Liver (tissue), 9 donors: ENCODE data around the gene AP1M1. TPM values are rescaled to one million over a fixed set of nuclear protein-coding genes. Genes with fewer than 3 reads are reported as not detected.

Experiments
- DNase-seq: peaks from one replicate; pipeline ENCODE4 v3.0.0-alpha.2; 2017; ENCODE audit warnings: low spot score
- H3K27ac ChIP-seq, 2 donors: one replicate each; pipeline ENCODE4 v1.7.0; 2013; ENCODE audit warnings: inconsistent platforms in 2 of 2, low read length in 2 of 2, control low read depth in 1 of 2, low read depth in 1 of 2, mild to moderate bottlenecking in 1 of 2
- H3K27me3 ChIP-seq, 4 donors: one replicate each; pipeline versions ENCODE4 v1.6.1 to v1.7.0; 2013; ENCODE audit warnings: low read length in 3 of 4, inconsistent platforms in 1 of 4, mild to moderate bottlenecking in 1 of 4, moderate library complexity in 1 of 4; ENCODE audit not compliant: control insufficient read depth in 4 of 4, insufficient read depth in 4 of 4
- H3K36me3 ChIP-seq, 4 donors: one replicate each; pipeline versions ENCODE4 v1.6.1 to v1.7.0; 2013; ENCODE audit warnings: low read length in 3 of 4, mild to moderate bottlenecking in 3 of 4, low read depth in 1 of 4, moderate library complexity in 1 of 4; ENCODE audit not compliant: control insufficient read depth in 4 of 4, insufficient read depth in 3 of 4
- H3K4me1 ChIP-seq, 4 donors: one replicate each; pipeline versions ENCODE4 v1.6.1 to v1.7.0; 2013; ENCODE audit warnings: low read length in 3 of 4, mild to moderate bottlenecking in 3 of 4, moderate library complexity in 1 of 4; ENCODE audit not compliant: control insufficient read depth in 4 of 4, insufficient read depth in 4 of 4
- H3K4me3 ChIP-seq, 3 donors: one replicate each; pipeline versions ENCODE4 v1.6.1 to v1.7.0; 2013; ENCODE audit warnings: low read length in 3 of 3, control low read depth in 1 of 3, low read depth in 1 of 3, mild to moderate bottlenecking in 1 of 3
- H3K9ac ChIP-seq, 2 donors: one replicate each; pipeline ENCODE4 v1.7.0; 2013; ENCODE audit warnings: low read length in 2 of 2, mild to moderate bottlenecking in 2 of 2, moderate library complexity in 2 of 2, control low read depth in 1 of 2, low read depth in 1 of 2
- H3K9me3 ChIP-seq, 4 donors: one replicate each; pipeline versions ENCODE4 v1.6.1 to v1.7.0; 2013; ENCODE audit warnings: low read length in 3 of 4; ENCODE audit not compliant: control insufficient read depth in 4 of 4
- EGR1 ChIP-seq, 2 donors: IDR thresholded peaks; 2 replicates each; pipeline ENCODE4 v1.6.1; 2016 to 2018; ENCODE audit warnings: antibody characterized with exemption in 2 of 2, low read depth in 2 of 2
- FOXA1 ChIP-seq: IDR thresholded peaks from 2 replicates; pipeline ENCODE4 v1.6.1; 2016; ENCODE audit warnings: antibody characterized with exemption
- GABPA ChIP-seq, 2 donors: IDR thresholded peaks in 1 of 2; conservative IDR thresholded peaks in 1 of 2; 2 replicates each; pipeline ENCODE4 v1.6.1; 2016; ENCODE audit warnings: antibody characterized with exemption in 2 of 2, mild to moderate bottlenecking in 1 of 2, moderate library complexity in 1 of 2
- HNF4A ChIP-seq, 2 donors: conservative IDR thresholded peaks; 2 replicates each; pipeline ENCODE4 v1.6.1; 2016; ENCODE audit warnings: antibody characterized with exemption in 2 of 2, mild to moderate bottlenecking in 2 of 2
- HNF4G ChIP-seq: IDR thresholded peaks from 2 replicates; pipeline ENCODE4 v1.6.1; 2016; ENCODE audit warnings: antibody characterized with exemption
- JUND ChIP-seq, 2 donors: IDR thresholded peaks; 2 replicates each; pipeline ENCODE4 v1.6.1; 2016; ENCODE audit warnings: antibody characterized with exemption in 2 of 2
- NR2F2 ChIP-seq: IDR thresholded peaks from 2 replicates; pipeline ENCODE4 v1.6.1; 2016; ENCODE audit warnings: antibody characterized with exemption
- RAD21 ChIP-seq, 2 donors: IDR thresholded peaks; 2 replicates each; pipeline ENCODE4 v1.6.1; 2016; ENCODE audit warnings: antibody characterized with exemption in 2 of 2, mild to moderate bottlenecking in 2 of 2
- RXRA ChIP-seq, 2 donors: IDR thresholded peaks; 2 replicates each; pipeline ENCODE4 v1.6.1; 2017 to 2018; ENCODE audit warnings: antibody characterized with exemption in 2 of 2, mild to moderate bottlenecking in 1 of 2
- TAF1 ChIP-seq: conservative IDR thresholded peaks from 2 replicates; pipeline ENCODE4 v1.6.1; 2016; ENCODE audit warnings: antibody characterized with exemption, mild to moderate bottlenecking
- WGBS: extraction: QIAGEN DNeasy Blood & Tissue Kit; methylation state at CpG from one replicate; pipeline ENCODE4 v1.1.7; 2013; 5-methylcytosine and 5-hydroxymethylcytosine counted together
- polyA plus RNA-seq, 2 donors: library from polyadenylated mRNA; stranded (reverse) in 1 of 2; unstranded in 1 of 2; fragments of 200-250 nt in 1 of 2; fragments of >200 nt in 1 of 2; fragmentation: Nextera tagmentation in 1 of 2; extraction: Ambion mirVana in 1 of 2; gene quantifications; one replicate each; pipeline versions ENCODE4 v1.2.1 to v1.2.3, GENCODE V29; 2013 to 2015
- total RNA-seq, 2 donors: library from RNA; depleted of rRNA; stranded (reverse); fragments of >200 nt; gene quantifications; one replicate each; pipeline ENCODE4 v1.2.3, GENCODE V29; 2014
- TF ChIP-seq, protein P1 (sequence below): fragments of 150-350 bp; IDR thresholded peaks from 2 replicates; pipeline ENCODE4 v1.5.1; 2017; ENCODE audit warnings: improper control_type of control experiment, low read depth, low read length; ENCODE audit not compliant: missing input control
- TF ChIP-seq, protein P2 (sequence below): IDR thresholded peaks from 2 replicates; pipeline ENCODE4 v1.6.1; 2016; ENCODE audit warnings: antibody characterized with exemption
- TF ChIP-seq, protein P3 (sequence below): IDR thresholded peaks from 2 replicates; pipeline ENCODE4 v1.6.1; 2016; ENCODE audit warnings: antibody characterized with exemption
- donor health status: healthy.
- donor health status: healthy.
- donor health status: healthy.
- donor health status: healthy.
- donor health status: healthy.

Gene AP1M1
- total and polyA plus RNA-seq, 4 donors: 25.4 to 62.2 (median 50.4) TPM

DNA sequence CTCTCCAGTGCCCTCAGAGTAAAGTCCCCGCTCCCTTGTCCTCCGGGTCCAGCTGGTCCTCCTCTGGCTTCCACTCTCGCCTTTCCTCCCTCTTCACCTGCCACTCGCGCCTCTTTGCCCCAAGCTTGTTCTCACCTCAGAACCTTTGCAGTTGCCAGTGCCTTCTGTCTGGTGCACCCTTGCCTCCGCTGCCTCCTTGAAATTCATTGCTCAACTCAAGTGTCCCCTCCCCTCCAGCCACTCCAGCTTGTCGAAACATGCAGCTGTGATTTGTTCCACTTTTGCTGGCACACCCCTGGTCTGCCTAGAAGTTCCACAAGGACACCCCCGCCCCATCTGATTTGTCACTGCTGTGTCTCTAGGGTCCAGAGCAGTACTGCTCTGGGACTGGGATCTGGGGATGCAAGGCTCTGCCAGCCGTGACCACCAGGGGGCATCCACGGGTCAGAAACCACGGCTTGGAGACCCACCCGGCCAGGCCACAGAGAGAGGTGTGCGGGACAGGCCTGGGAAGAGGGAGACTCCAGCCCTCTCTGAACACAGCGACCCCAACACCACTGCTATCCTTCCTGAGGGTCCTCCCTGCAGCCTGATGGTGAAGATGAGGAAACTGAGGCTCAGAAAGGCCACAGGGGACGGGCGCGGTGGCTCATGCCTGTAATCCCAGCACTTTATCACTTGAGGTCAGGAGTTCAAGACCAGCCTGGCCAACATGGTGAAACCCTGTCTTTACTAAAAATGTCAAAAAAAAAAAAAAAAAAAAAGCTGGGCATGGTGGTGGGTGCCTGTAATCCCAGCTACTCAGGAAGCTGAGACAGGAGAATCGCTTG lies 49.9 kb downstream of the AP1M1 start:
- H3K36me3 ChIP-seq: no peaks in the 10 kb centered on the region
- WGBS: 35% methylated on average over 18 of the region's 18 CpGs
- H3K4me3 ChIP-seq: no peak overlapping the region
- peak; percentile 87 for DNase-seq
- no peaks in the 10 kb centered on the region for H3K4me1 ChIP-seq
- TF ChIP-seq RAD21 (IDR thresholded peaks at IDR 0.05) (peak; percentile 95 to 99), EGR1 (IDR thresholded peaks at IDR 0.05; ENCODE audit: low read depth in 2 of 2) (no peak)
- TF ChIP-seq, protein P1, sequence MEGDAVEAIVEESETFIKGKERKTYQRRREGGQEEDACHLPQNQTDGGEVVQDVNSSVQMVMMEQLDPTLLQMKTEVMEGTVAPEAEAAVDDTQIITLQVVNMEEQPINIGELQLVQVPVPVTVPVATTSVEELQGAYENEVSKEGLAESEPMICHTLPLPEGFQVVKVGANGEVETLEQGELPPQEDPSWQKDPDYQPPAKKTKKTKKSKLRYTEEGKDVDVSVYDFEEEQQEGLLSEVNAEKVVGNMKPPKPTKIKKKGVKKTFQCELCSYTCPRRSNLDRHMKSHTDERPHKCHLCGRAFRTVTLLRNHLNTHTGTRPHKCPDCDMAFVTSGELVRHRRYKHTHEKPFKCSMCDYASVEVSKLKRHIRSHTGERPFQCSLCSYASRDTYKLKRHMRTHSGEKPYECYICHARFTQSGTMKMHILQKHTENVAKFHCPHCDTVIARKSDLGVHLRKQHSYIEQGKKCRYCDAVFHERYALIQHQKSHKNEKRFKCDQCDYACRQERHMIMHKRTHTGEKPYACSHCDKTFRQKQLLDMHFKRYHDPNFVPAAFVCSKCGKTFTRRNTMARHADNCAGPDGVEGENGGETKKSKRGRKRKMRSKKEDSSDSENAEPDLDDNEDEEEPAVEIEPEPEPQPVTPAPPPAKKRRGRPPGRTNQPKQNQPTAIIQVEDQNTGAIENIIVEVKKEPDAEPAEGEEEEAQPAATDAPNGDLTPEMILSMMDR: peak; percentile 96
- H3K9me3 ChIP-seq: no peaks in the 10 kb centered on the region
- H3K27ac ChIP-seq: no peak overlapping the region
- H3K9ac ChIP-seq: no peak overlapping the region
- no peaks in the 10 kb centered on the region for H3K27me3 ChIP-seq

DNA sequence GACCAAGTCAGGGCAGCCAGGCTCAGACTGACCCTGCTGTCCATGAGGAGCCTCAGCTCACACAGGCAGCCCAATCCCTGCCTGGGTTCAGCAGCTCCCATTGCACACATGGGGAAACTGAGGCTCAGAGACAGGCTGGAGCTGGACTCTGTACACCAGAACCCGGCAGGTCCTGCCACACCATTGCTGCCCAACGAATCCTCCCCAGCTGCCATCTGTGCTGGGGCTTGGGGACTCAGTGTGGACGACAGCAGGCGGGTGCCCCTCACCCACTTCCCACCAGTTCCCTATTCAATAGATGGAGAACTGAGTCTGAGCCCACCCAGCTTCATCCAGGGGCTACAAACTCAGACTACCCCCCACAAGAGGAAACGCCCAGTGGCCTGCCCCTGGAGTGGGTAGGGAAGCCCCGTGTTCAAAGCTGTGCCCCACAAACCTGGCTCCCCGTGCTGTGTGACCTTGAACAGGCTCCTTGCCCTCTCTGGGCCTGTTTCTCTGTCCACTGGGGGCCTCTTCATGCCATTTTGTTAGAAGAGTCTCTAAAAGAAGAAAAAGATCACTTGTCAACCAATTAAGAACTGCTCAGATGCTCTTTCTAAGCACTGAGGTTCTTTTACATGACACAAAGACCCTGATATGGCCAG lies 50.8 kb downstream of the AP1M1 start:
- Histone ChIP-seq H3K27me3 (no peaks in the 10 kb centered on the region), H3K4me3 (no peak overlapping the region), H3K36me3 (no peaks in the 10 kb centered on the region), H3K9me3 (no peaks in the 10 kb centered on the region), H3K4me1 (peaks cover 0 to 7% (median 0%) of the 10 kb centered on the region in 4 donors), H3K9ac (no peak overlapping the region), H3K27ac (no peak overlapping the region)
- no peak for TF ChIP-seq RXRA (IDR thresholded peaks at IDR 0.05)
- no peak for TF ChIP-seq GABPA (IDR thresholded peaks at IDR 0.05 in 1 of 2, conservative IDR thresholded peaks at IDR 0.05 in 1 of 2)
- TF ChIP-seq FOXA1: no peak
- TF ChIP-seq, protein P1: no peak
- TF ChIP-seq, protein P2, sequence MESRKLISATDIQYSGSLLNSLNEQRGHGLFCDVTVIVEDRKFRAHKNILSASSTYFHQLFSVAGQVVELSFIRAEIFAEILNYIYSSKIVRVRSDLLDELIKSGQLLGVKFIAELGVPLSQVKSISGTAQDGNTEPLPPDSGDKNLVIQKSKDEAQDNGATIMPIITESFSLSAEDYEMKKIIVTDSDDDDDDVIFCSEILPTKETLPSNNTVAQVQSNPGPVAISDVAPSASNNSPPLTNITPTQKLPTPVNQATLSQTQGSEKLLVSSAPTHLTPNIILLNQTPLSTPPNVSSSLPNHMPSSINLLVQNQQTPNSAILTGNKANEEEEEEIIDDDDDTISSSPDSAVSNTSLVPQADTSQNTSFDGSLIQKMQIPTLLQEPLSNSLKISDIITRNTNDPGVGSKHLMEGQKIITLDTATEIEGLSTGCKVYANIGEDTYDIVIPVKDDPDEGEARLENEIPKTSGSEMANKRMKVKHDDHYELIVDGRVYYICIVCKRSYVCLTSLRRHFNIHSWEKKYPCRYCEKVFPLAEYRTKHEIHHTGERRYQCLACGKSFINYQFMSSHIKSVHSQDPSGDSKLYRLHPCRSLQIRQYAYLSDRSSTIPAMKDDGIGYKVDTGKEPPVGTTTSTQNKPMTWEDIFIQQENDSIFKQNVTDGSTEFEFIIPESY: no peak
- TF ChIP-seq, protein P3, sequence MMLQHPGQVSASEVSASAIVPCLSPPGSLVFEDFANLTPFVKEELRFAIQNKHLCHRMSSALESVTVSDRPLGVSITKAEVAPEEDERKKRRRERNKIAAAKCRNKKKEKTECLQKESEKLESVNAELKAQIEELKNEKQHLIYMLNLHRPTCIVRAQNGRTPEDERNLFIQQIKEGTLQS: no peak
- no peak for TF ChIP-seq RAD21 (IDR thresholded peaks at IDR 0.05)
- TF ChIP-seq JUND (IDR thresholded peaks at IDR 0.05): no peak
- TF ChIP-seq NR2F2: no peak
- no peak for TF ChIP-seq HNF4G
- no peak for TF ChIP-seq HNF4A (conservative IDR thresholded peaks at IDR 0.05)
- TF ChIP-seq TAF1: no peak
- WGBS: 88% methylated on average over 7 of the region's 7 CpGs
- DNase-seq: no peak
